Prostate gland (tissue), 2 donors: ENCODE data around the gene EPHA5.

Experiments used
- POLR2A ChIP-seq: fragments of 450-650 bp; IDR thresholded peaks from one replicate; pipeline ENCODE4 v1.6.1; 2016; ENCODE audit warnings: antibody characterized with exemption, mild to moderate bottlenecking
- POLR2AphosphoS5 ChIP-seq: sonication (generic); formaldehyde crosslinking; IDR thresholded peaks from one replicate; pipeline ENCODE4 v1.6.1; 2017; ENCODE audit warnings: antibody characterized with exemption
- TF ChIP-seq, protein P1 (sequence below), 4 experiments: fragments of 200-600 bp in 2 of 4; fragments of 450-650 bp in 2 of 4; sonication (generic) in 2 of 4; IDR thresholded peaks; 1 replicate in 3 of 4; 2 replicates in 1 of 4; pipeline ENCODE4 v1.5.1; 2016 to 2019; ENCODE audit warnings: antibody characterized with exemption in 4 of 4, mild to moderate bottlenecking in 2 of 4, moderate library complexity in 2 of 4

- TF ChIP-seq, protein P1, sequence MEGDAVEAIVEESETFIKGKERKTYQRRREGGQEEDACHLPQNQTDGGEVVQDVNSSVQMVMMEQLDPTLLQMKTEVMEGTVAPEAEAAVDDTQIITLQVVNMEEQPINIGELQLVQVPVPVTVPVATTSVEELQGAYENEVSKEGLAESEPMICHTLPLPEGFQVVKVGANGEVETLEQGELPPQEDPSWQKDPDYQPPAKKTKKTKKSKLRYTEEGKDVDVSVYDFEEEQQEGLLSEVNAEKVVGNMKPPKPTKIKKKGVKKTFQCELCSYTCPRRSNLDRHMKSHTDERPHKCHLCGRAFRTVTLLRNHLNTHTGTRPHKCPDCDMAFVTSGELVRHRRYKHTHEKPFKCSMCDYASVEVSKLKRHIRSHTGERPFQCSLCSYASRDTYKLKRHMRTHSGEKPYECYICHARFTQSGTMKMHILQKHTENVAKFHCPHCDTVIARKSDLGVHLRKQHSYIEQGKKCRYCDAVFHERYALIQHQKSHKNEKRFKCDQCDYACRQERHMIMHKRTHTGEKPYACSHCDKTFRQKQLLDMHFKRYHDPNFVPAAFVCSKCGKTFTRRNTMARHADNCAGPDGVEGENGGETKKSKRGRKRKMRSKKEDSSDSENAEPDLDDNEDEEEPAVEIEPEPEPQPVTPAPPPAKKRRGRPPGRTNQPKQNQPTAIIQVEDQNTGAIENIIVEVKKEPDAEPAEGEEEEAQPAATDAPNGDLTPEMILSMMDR (IDR thresholded peaks at IDR 0.05), result no peak
- no peak for TF ChIP-seq POLR2A
- TF ChIP-seq POLR2AphosphoS5, result no peak
These were observed 4.3 kb downstream of the EPHA5 start for GRCh38 chr4:65665771-65666523.
